K562 (cell line): Measurements from ENCODE around the gene ANXA10. TPM values are rescaled to one million over a fixed set of nuclear protein-coding genes. Genes with fewer than 3 reads are reported as not detected.

Experiments used
- ATAC-seq: fragments of 200-7000 bp; cut with Tn5 transposase; 3 replicates; pipeline ENCODE4 v1.9.1; 2020; ENCODE audit warnings: moderate library complexity
- BruUV-seq: library from RNA; stranded (reverse); fragments of 400-500 nt; replicated peaks from 2 replicates; lab custom pipeline; 2021; lab: Mats Ljungman, UMichigan
- CTCF ChIA-PET: fragments of 300-600 bp; formaldehyde crosslinking; extraction: SDS; loops from one replicate; lab custom pipeline; 2021; ENCODE audit warnings: low intra/inter-chr PET ratio; lab: Yijun Ruan, JAX
- POLR2A ChIA-PET: fragments of 300-600, 350-650 bp; sonication (Branson Sonifier 250); formaldehyde crosslinking; extraction: SDS; loops from one replicate; lab custom pipeline; 2021; ENCODE audit warnings: antibody characterized with exemption, inconsistent platforms; lab: Yijun Ruan, JAX
- DNase-seq, 4 experiments: peaks; one replicate each; pipeline versions ENCODE4 v3.0.0 to v3.0.0-alpha.2; 2011 to 2018; ENCODE audit warnings: low spot score in 3 of 4, mixed read lengths in 3 of 4; ENCODE audit errors: extremely low read depth in 1 of 4
- FAIRE-seq: peaks from 2 replicates; lab custom pipeline; 2011; peaks lifted over from hg19 to GRCh38; lab: Jason Lieb, UNC
- H2AFZ ChIP-seq: 2 replicates; pipeline ENCODE4 v1.6.0; 2011; ENCODE audit warnings: low read depth, low read length, control low read depth, inconsistent platforms
- H3K27ac ChIP-seq: fragments of 200-600 bp; 3 replicates; pipeline ENCODE4 v1.8.0; 2011; ENCODE audit warnings: low read depth, mild to moderate bottlenecking, control low read depth, inconsistent platforms, low read length, moderate library complexity, mixed read lengths; ENCODE audit errors: extremely low read depth
- H3K27me3 ChIP-seq, 2 experiments: fragments of 300-600 bp in 1 of 2; 2 replicates in 1 of 2; 3 replicates in 1 of 2; pipeline versions ENCODE4 v1.6.0 to v1.8.0; 2011; ENCODE audit warnings: inconsistent platforms in 2 of 2, low read length in 2 of 2, mild to moderate bottlenecking in 1 of 2, mixed read lengths in 1 of 2, moderate library complexity in 1 of 2; ENCODE audit not compliant: control insufficient read depth in 2 of 2, insufficient read depth in 2 of 2
- H3K36me3 ChIP-seq: fragments of 300-600 bp; 3 replicates; pipeline ENCODE4 v1.8.0; 2011; ENCODE audit warnings: mild to moderate bottlenecking, low read length, inconsistent platforms; ENCODE audit not compliant: control insufficient read depth, insufficient read depth
- H3K4me1 ChIP-seq, 2 experiments: fragments of 200-600 bp in 1 of 2; replicated peaks in 1 of 2; 2 replicates in 1 of 2; 3 replicates in 1 of 2; pipeline versions ENCODE4 v1.5.1 to v1.8.0; 2011; ENCODE audit warnings: inconsistent platforms in 2 of 2, low read length in 2 of 2, mild to moderate bottlenecking in 1 of 2, mixed read lengths in 1 of 2, moderate library complexity in 1 of 2; ENCODE audit not compliant: control insufficient read depth in 2 of 2, insufficient read depth in 2 of 2
- H3K4me2 ChIP-seq: 2 replicates; pipeline ENCODE4 v1.6.1; 2011; ENCODE audit warnings: low read length, control low read depth, inconsistent platforms, mixed read lengths; ENCODE audit not compliant: insufficient read depth
- H3K4me3 ChIP-seq: fragments of 200-600 bp; sonication (generic), shearing (Covaris generic); 2 replicates; pipeline ENCODE4 v1.5.1; 2016; ENCODE audit warnings: control low read depth, inconsistent platforms
- H3K79me2 ChIP-seq: fragments of 200-600 bp; 3 replicates; pipeline ENCODE4 v1.8.0; 2011; ENCODE audit warnings: low read length, inconsistent platforms; ENCODE audit not compliant: control insufficient read depth, insufficient read depth
- H3K9ac ChIP-seq, 2 experiments: 2 replicates each; pipeline versions ENCODE4 v1.6.0 to v1.6.1; 2011; ENCODE audit warnings: low read depth in 2 of 2, low read length in 2 of 2, control low read depth in 1 of 2, inconsistent platforms in 1 of 2, mild to moderate bottlenecking in 1 of 2, mixed read lengths in 1 of 2; ENCODE audit not compliant: insufficient read depth in 1 of 2
- H3K9me1 ChIP-seq: one replicate; pipeline ENCODE4 v1.6.0; 2011; ENCODE audit warnings: inconsistent platforms, mild to moderate bottlenecking, low read length, moderate library complexity; ENCODE audit not compliant: control insufficient read depth, insufficient read depth
- H3K9me3 ChIP-seq: replicated peaks from 2 replicates; pipeline ENCODE4 v1.5.1; 2011; ENCODE audit warnings: low read depth, low read length, inconsistent platforms; ENCODE audit not compliant: control insufficient read depth, insufficient read depth
- H4K20me1 ChIP-seq: replicated peaks from 2 replicates; pipeline ENCODE4 v1.6.1; 2011; ENCODE audit warnings: low read length, inconsistent platforms, mixed read lengths; ENCODE audit not compliant: control insufficient read depth, insufficient read depth
- ASH1L ChIP-seq: fragments of 450-650 bp; IDR thresholded peaks from 2 replicates; pipeline ENCODE4 v1.6.1; 2018; ENCODE audit warnings: borderline replicate concordance, mild to moderate bottlenecking, low read depth; ENCODE audit not compliant: partially characterized antibody
- CAMTA2 ChIP-seq: fragments of 250-450 bp; sonication (Bioruptor Pico); conservative IDR thresholded peaks from 2 replicates; pipeline ENCODE4 v1.5.1; 2022
- CEBPZ ChIP-seq: fragments of 150-350 bp; IDR thresholded peaks from 2 replicates; pipeline ENCODE4 v1.6.1; 2014; ENCODE audit warnings: low read depth, mild to moderate bottlenecking, low read length, borderline replicate concordance
- EP400 ChIP-seq: fragments of 450-650 bp; IDR thresholded peaks from 2 replicates; pipeline ENCODE4 v1.6.1; 2017; ENCODE audit warnings: antibody characterized with exemption, mild to moderate bottlenecking, moderate library complexity
- MAFF ChIP-seq: IDR thresholded peaks from 2 replicates; pipeline ENCODE4 v1.6.1; 2012; ENCODE audit warnings: low read length, improper control_type of control experiment
- NR2C2 ChIP-seq, 2 experiments: fragments of 200-800 bp in 1 of 2; sonication (Bioruptor generic) in 1 of 2; sonication (generic) in 1 of 2; formaldehyde crosslinking in 1 of 2; IDR thresholded peaks; 2 replicates each; pipeline versions ENCODE4 v1.6.1 to v1.8.0; 2016 to 2022; ENCODE audit warnings: mild to moderate bottlenecking in 1 of 2, missing compliant biosample characterization in 1 of 2, missing genetic modification characterization in 1 of 2, missing genetic modification reagents in 1 of 2
- PTBP1 ChIP-seq: fragments of 200-400 bp; formaldehyde crosslinking; IDR thresholded peaks from 2 replicates; pipeline ENCODE4 v1.6.1; 2017; ENCODE audit warnings: low read depth, low read length
- SNIP1 ChIP-seq: fragments of 450-650 bp; IDR thresholded peaks from 2 replicates; pipeline ENCODE4 v1.7.1; 2017; ENCODE audit warnings: low read depth, mild to moderate bottlenecking
- TCF7L2 ChIP-seq: fragments of 150-350 bp; IDR thresholded peaks from 2 replicates; pipeline ENCODE4 v1.6.1; 2016; ENCODE audit warnings: low read depth, mild to moderate bottlenecking, low read length, moderate library complexity
- ZNF23 ChIP-seq: fragments of 250-450 bp; sonication (Bioruptor Pico); IDR thresholded peaks from 2 replicates; pipeline ENCODE4 v1.4.0; 2020; ENCODE audit warnings: mild to moderate bottlenecking
- ZNF655 ChIP-seq: fragments of 250-450 bp; sonication (Bioruptor Pico); IDR thresholded peaks from 2 replicates; pipeline ENCODE4 v1.5.0; 2021
- WGBS: fragments of 100-300 bp; shearing (Covaris generic); methylation state at CpG from one replicate; pipeline ENCODE4 v1.1.6; 2016; ENCODE audit warnings: low coverage, mixed read lengths; ENCODE audit not compliant: insufficient coverage; ENCODE audit errors: missing lambda C conversion rate; 5-methylcytosine and 5-hydroxymethylcytosine counted together
- in situ Hi-C: fragments of 300-500 bp; cut with MboI; formaldehyde crosslinking; loops from 4 replicates; pipeline ENCODE4 v1.15.0; 2018; ENCODE audit warnings: inconsistent platforms, mixed read lengths
- intact Hi-C: fragments of 100-400 bp; cut with micrococcal nuclease; formaldehyde crosslinking; loops from 2 replicates; pipeline ENCODE4 v1.14.2; 2022
- polyA plus RNA-seq, 8 experiments: library from polyadenylated mRNA; depleted of rRNA in 4 of 8; stranded (reverse) in 5 of 8; unstranded in 3 of 8; fragments of >200 nt; fragmentation: Nextera tagmentation in 2 of 8; fragmentation: Illumina TruSeq in 1 of 8; extraction: Ambion mirVana in 2 of 8; extraction: Trizol in 1 of 8; gene quantifications; 2 replicates each; pipeline versions ENCODE4 v1.2.1 to v1.2.3, GENCODE V29; 2011 to 2014; ENCODE audit warnings: inconsistent platforms in 1 of 8, missing spikeins in 1 of 8
- total RNA-seq, 7 experiments: library from RNA; depleted of rRNA in 6 of 7; stranded (reverse); fragments of >200 nt in 6 of 7; fragmentation: Illumina TruSeq in 2 of 7; extraction: Trizol in 2 of 7; gene quantifications; 2 replicates each; pipeline versions ENCODE4 v1.2.1 to v1.2.3, GENCODE V29; 2011 to 2021; ENCODE audit warnings: low replicate concordance in 1 of 7

Gene ANXA10
- total and polyA plus RNA-seq, 9 of the 15 experiments (the other 6 are each of a cell fraction or from before 2014, with no cell fraction given) = not detected

GRCh38 chr4:168126952-168127351 lies 34.6 kb downstream of the ANXA10 start:
- no peak for DNase-seq
- POLR2A ChIA-PET = no interaction called here
- no peak for TF ChIP-seq SNIP1
- Histone ChIP-seq H3K4me3 (no peak overlapping the region), H3K4me2 (no peak overlapping the region), H3K9ac (no peak overlapping the region), H3K4me1 (no peaks in the 10 kb centered on the region), H2AFZ (no peak overlapping the region), H4K20me1 (no peaks in the 10 kb centered on the region), H3K27ac (no peak overlapping the region), H3K27me3 (no peaks in the 10 kb centered on the region), H3K9me3 (no peaks in the 10 kb centered on the region; the same call in 1 of the 2 replicates), H3K9me1 (no peaks in the 10 kb centered on the region), H3K36me3 (no peaks in the 10 kb centered on the region), H3K79me2 (no peaks in the 10 kb centered on the region)
- 0% methylated on average over 2 of the region's 2 CpGs for WGBS
- in situ Hi-C loops (no loop called here), intact Hi-C loops (no loop called here)
- BruUV-seq = no TSS peak
- no peak for ATAC-seq
- no peak for FAIRE-seq
- CTCF ChIA-PET = no interaction called here

- Histone ChIP-seq H3K79me2 (no peaks in the 10 kb centered on the region), H3K9me1 (no peaks in the 10 kb centered on the region), H3K36me3 (no peaks in the 10 kb centered on the region), H3K4me2 (no peak overlapping the region), H3K4me3 (no peak overlapping the region), H4K20me1 (no peaks in the 10 kb centered on the region), H2AFZ (no peak overlapping the region), H3K4me1 (no peaks in the 10 kb centered on the region), H3K9ac (no peak overlapping the region), H3K27ac (no peak overlapping the region), H3K9me3 (no peaks in the 10 kb centered on the region; the same call in 1 of the 2 replicates), H3K27me3 (no peaks in the 10 kb centered on the region)
- DNase-seq (no peak), ATAC-seq (no peak), FAIRE-seq (no peak)
- ChIA-PET CTCF (no interaction called here), POLR2A (no interaction called here)
- in situ Hi-C loops = no loop called here
- intact Hi-C loops = no loop called here
- TF ChIP-seq CAMTA2 (CRISPR knock-in tag) (no peak), ZNF655 (CRISPR knock-in tag) (no peak), ZNF23 (CRISPR knock-in tag) (no peak), NR2C2 (CRISPR knock-in tag; IDR thresholded peaks at IDR 0.05) (no peak), NR2C2 (tag; IDR thresholded peaks at IDR 0.05) (no peak), ASH1L (no peak), PTBP1 (no peak), MAFF (no peak), EP400 (no peak), CEBPZ (no peak), TCF7L2 (no peak)
- BruUV-seq = no TSS peak
Measured at GRCh38 chr4:168128601-168129000, 36.3 kb downstream of the ANXA10 start.
